WTC11 (cell line): Measurements from ENCODE around the gene INAFM2. TPM values are rescaled to one million over a fixed set of nuclear protein-coding genes. Genes with fewer than 3 reads are reported as not detected.

ENCODE experiments used
- ATAC-seq: fragments of 200-7000 bp; cut with Tn5 transposase; 2 replicates; pipeline ENCODE4 v1.10.0; 2021; ENCODE audit warnings: mild to moderate bottlenecking, moderate library complexity
- CTCF ChIA-PET: fragments of 300-600 bp; sonication (Branson Sonifier 250); formaldehyde crosslinking; loops from one replicate; lab custom pipeline; 2021; ENCODE audit warnings: antibody characterized with exemption; lab: Charles Lee
- POLR2A ChIA-PET: fragments of 350-600 bp; sonication (Branson Sonifier 250); formaldehyde crosslinking; loops from one replicate; lab custom pipeline; 2021; ENCODE audit warnings: antibody characterized with exemption; lab: Charles Lee
- DNase-seq: peaks from one replicate; pipeline ENCODE4 v3.0.0; 2021; ENCODE audit warnings: low spot score
- H3K27ac Mint-ChIP-seq: 2 replicates; pipeline ENCODE4 v1.8.0; 2021; ENCODE audit warnings: mixed read lengths
- H3K27me3 Mint-ChIP-seq: 2 replicates; pipeline ENCODE4 v1.8.0; 2021; ENCODE audit warnings: low read depth, mild to moderate bottlenecking, moderate library complexity, mixed read lengths
- H3K36me3 Mint-ChIP-seq: 2 replicates; pipeline ENCODE4 v1.8.0; 2021; ENCODE audit warnings: mixed read lengths
- H3K4me1 Mint-ChIP-seq: 2 replicates; pipeline ENCODE4 v1.8.0; 2022; ENCODE audit warnings: mixed read lengths
- H3K4me3 Mint-ChIP-seq: 2 replicates; pipeline ENCODE4 v1.8.0; 2021; ENCODE audit warnings: mild to moderate bottlenecking, moderate library complexity, mixed read lengths
- H3K9me3 Mint-ChIP-seq: 2 replicates; pipeline ENCODE4 v1.8.0; 2021; ENCODE audit warnings: mixed read lengths
- EMX1 ChIP-seq: fragments of 250-450 bp; sonication (Bioruptor Pico); IDR thresholded peaks from 2 replicates; pipeline ENCODE4 v1.8.0; 2021; ENCODE audit warnings: mild to moderate bottlenecking
- FOXJ3 ChIP-seq: sonication (generic); formaldehyde crosslinking; IDR thresholded peaks from 2 replicates; pipeline ENCODE4 v1.9.0; 2021; ENCODE audit warnings: missing genetic modification reagents, mild to moderate bottlenecking, borderline replicate concordance
- GRHL2 ChIP-seq: fragments of 250-450 bp; sonication (Bioruptor Pico); IDR thresholded peaks from 2 replicates; pipeline ENCODE4 v1.8.0; 2022; ENCODE audit warnings: mild to moderate bottlenecking, moderate library complexity; ENCODE audit not compliant: insufficient replicate concordance, severe bottlenecking
- KAT7 ChIP-seq: sonication (generic); formaldehyde crosslinking; IDR thresholded peaks from 2 replicates; pipeline ENCODE4 v1.8.1; 2023; ENCODE audit warnings: missing genetic modification reagents, mild to moderate bottlenecking, borderline replicate concordance
- NFATC4 ChIP-seq: fragments of 250-450 bp; sonication (Bioruptor Pico); IDR thresholded peaks from 2 replicates; pipeline ENCODE4 v1.9.0; 2021; ENCODE audit warnings: mild to moderate bottlenecking
- NFYB ChIP-seq: sonication (generic); formaldehyde crosslinking; conservative IDR thresholded peaks from 2 replicates; pipeline ENCODE4 v1.8.0; 2022; ENCODE audit warnings: low read depth, missing genetic modification reagents
- TEAD4 ChIP-seq: sonication (generic); formaldehyde crosslinking; IDR thresholded peaks from 2 replicates; pipeline ENCODE4 v1.8.0; 2022; ENCODE audit warnings: mild to moderate bottlenecking, missing genetic modification reagents
- total RNA-seq: library from RNA; stranded (reverse); gene quantifications from 3 replicates; pipeline ENCODE4 v1.2.3, GENCODE V29; 2021
- TF ChIP-seq, protein P1 (sequence below): sonication (generic); formaldehyde crosslinking; IDR thresholded peaks from 2 replicates; pipeline ENCODE4 v1.8.1; 2023; ENCODE audit warnings: mild to moderate bottlenecking, missing genetic modification reagents
- TF ChIP-seq, protein P2 (sequence below): sonication (generic); formaldehyde crosslinking; IDR thresholded peaks from 2 replicates; pipeline ENCODE4 v1.8.0; 2022; ENCODE audit warnings: missing genetic modification reagents
- TF ChIP-seq, protein P3 (sequence below): fragments of 250-450 bp; sonication (Bioruptor Pico); IDR thresholded peaks from 2 replicates; pipeline ENCODE4 v1.9.0; 2021; ENCODE audit warnings: mild to moderate bottlenecking, borderline replicate concordance
- TF ChIP-seq, protein P4 (sequence below): sonication (generic); formaldehyde crosslinking; IDR thresholded peaks from 2 replicates; pipeline ENCODE4 v1.8.1; 2023; ENCODE audit warnings: mild to moderate bottlenecking, missing genetic modification reagents, moderate library complexity
- TF ChIP-seq, protein P5 (sequence below): fragments of 250-450 bp; sonication (Bioruptor Pico); IDR thresholded peaks from 2 replicates; pipeline ENCODE4 v2.1.2; 2022; ENCODE audit warnings: mild to moderate bottlenecking, moderate library complexity
- TF ChIP-seq, protein P6 (sequence below): fragments of 200-600 bp; IDR thresholded peaks from 2 replicates; pipeline ENCODE4 v1.8.0; 2022; ENCODE audit warnings: antibody characterized with exemption
- TF ChIP-seq, protein P7 (sequence below): fragments of 250-450 bp; sonication (Bioruptor Pico); IDR thresholded peaks from 2 replicates; pipeline ENCODE4 v1.8.0; 2021; ENCODE audit warnings: mild to moderate bottlenecking
- TF ChIP-seq, protein P8 (sequence below): sonication (generic); formaldehyde crosslinking; IDR thresholded peaks from 2 replicates; pipeline ENCODE4 v1.8.1; 2023; ENCODE audit warnings: mild to moderate bottlenecking, missing genetic modification reagents, borderline replicate concordance

INAFM2 gene
- total RNA-seq, 1 experiment from 2014 or later: 34.2 TPM

DNA sequence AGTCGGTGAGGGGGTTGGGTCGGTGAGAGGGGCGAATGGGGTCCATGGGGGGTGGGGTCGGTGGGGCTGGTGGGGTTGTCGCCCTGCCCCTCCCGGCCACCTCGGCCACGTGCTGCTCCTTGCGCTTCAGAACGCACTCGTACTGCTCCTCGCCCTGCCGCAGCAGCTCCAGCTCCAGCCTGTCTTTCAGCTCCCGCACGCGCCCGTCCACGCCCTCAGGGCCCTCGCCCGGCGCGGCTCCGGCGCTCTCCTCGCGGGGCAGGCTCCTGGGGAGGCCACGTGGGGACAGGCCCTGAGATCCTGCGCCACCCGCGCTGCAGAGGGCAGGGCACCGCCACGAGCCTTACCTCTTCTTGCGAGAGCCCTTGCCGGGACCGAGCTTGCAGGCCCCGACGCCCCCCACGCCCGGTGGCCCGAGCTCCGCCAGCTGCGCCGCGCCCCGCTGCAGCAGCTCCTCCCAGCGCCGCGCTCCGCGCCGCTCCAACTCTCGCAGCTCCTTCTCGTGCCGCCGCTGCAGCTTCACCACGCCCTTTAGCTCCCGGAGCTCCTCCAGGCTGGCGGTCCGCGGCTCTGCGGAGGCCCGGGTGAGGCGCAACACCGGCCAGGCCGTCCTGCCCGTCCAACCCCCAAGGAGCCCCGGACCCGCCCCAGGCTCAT is 32.4 kb upstream of the INAFM2 start (continued):
- no peak for TF ChIP-seq TEAD4 (CRISPR knock-in tag)
- TF ChIP-seq, protein P1, sequence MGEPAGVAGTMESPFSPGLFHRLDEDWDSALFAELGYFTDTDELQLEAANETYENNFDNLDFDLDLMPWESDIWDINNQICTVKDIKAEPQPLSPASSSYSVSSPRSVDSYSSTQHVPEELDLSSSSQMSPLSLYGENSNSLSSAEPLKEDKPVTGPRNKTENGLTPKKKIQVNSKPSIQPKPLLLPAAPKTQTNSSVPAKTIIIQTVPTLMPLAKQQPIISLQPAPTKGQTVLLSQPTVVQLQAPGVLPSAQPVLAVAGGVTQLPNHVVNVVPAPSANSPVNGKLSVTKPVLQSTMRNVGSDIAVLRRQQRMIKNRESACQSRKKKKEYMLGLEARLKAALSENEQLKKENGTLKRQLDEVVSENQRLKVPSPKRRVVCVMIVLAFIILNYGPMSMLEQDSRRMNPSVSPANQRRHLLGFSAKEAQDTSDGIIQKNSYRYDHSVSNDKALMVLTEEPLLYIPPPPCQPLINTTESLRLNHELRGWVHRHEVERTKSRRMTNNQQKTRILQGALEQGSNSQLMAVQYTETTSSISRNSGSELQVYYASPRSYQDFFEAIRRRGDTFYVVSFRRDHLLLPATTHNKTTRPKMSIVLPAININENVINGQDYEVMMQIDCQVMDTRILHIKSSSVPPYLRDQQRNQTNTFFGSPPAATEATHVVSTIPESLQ (CRISPR knock-in tag): no peak
- no peak for TF ChIP-seq NFATC4 (CRISPR knock-in tag)
- TF ChIP-seq, protein P2, sequence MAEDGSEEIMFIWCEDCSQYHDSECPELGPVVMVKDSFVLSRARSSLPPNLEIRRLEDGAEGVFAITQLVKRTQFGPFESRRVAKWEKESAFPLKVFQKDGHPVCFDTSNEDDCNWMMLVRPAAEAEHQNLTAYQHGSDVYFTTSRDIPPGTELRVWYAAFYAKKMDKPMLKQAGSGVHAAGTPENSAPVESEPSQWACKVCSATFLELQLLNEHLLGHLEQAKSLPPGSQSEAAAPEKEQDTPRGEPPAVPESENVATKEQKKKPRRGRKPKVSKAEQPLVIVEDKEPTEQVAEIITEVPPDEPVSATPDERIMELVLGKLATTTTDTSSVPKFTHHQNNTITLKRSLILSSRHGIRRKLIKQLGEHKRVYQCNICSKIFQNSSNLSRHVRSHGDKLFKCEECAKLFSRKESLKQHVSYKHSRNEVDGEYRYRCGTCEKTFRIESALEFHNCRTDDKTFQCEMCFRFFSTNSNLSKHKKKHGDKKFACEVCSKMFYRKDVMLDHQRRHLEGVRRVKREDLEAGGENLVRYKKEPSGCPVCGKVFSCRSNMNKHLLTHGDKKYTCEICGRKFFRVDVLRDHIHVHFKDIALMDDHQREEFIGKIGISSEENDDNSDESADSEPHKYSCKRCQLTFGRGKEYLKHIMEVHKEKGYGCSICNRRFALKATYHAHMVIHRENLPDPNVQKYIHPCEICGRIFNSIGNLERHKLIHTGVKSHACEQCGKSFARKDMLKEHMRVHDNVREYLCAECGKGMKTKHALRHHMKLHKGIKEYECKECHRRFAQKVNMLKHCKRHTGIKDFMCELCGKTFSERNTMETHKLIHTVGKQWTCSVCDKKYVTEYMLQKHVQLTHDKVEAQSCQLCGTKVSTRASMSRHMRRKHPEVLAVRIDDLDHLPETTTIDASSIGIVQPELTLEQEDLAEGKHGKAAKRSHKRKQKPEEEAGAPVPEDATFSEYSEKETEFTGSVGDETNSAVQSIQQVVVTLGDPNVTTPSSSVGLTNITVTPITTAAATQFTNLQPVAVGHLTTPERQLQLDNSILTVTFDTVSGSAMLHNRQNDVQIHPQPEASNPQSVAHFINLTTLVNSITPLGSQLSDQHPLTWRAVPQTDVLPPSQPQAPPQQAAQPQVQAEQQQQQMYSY: no peak
- no peak for TF ChIP-seq EMX1 (CRISPR knock-in tag)
- TF ChIP-seq, protein P3, sequence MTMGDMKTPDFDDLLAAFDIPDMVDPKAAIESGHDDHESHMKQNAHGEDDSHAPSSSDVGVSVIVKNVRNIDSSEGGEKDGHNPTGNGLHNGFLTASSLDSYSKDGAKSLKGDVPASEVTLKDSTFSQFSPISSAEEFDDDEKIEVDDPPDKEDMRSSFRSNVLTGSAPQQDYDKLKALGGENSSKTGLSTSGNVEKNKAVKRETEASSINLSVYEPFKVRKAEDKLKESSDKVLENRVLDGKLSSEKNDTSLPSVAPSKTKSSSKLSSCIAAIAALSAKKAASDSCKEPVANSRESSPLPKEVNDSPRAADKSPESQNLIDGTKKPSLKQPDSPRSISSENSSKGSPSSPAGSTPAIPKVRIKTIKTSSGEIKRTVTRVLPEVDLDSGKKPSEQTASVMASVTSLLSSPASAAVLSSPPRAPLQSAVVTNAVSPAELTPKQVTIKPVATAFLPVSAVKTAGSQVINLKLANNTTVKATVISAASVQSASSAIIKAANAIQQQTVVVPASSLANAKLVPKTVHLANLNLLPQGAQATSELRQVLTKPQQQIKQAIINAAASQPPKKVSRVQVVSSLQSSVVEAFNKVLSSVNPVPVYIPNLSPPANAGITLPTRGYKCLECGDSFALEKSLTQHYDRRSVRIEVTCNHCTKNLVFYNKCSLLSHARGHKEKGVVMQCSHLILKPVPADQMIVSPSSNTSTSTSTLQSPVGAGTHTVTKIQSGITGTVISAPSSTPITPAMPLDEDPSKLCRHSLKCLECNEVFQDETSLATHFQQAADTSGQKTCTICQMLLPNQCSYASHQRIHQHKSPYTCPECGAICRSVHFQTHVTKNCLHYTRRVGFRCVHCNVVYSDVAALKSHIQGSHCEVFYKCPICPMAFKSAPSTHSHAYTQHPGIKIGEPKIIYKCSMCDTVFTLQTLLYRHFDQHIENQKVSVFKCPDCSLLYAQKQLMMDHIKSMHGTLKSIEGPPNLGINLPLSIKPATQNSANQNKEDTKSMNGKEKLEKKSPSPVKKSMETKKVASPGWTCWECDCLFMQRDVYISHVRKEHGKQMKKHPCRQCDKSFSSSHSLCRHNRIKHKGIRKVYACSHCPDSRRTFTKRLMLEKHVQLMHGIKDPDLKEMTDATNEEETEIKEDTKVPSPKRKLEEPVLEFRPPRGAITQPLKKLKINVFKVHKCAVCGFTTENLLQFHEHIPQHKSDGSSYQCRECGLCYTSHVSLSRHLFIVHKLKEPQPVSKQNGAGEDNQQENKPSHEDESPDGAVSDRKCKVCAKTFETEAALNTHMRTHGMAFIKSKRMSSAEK (CRISPR knock-in tag): no peak

DNA sequence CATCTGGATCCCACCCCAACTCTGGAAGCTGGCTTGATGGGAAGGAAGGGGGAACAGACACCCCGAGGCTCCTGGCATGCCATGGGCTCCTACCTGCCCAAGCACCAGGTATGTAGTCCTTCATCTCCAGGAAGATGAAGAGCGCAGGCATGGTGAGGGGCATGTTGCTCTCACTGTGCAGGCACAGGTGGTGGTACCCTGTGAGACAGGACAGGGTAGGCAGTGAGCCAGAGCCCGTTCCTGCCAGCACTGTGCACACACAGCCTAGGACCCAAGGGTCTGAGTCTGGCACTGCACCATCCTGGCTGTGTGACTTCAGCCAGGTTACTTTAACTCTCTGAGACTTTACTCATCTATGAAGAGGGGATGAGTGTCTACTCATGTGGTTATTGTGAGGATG is 31.2 kb upstream of the INAFM2 start:
- Mint-ChIP-seq H3K4me1 (peaks cover 27% of the 10 kb centered on the region), H3K9me3 (no peaks in the 10 kb centered on the region), H3K36me3 (no peaks in the 10 kb centered on the region), H3K27me3 (peaks cover 42% of the 10 kb centered on the region), H3K27ac (no peak overlapping the region), H3K4me3 (no peak overlapping the region)
- ChIA-PET POLR2A (interaction anchor here (1.4 kb wide), 1 partner anchor 131 kb away, joined by 4 read pairs; the partner anchor contains the start of gene BUB1B), CTCF (interaction anchor here (1.6 to 13.0 kb wide), 7 partner anchors 9 to 53 kb away, joined by 6 to 341 read pairs (median 15); partner anchors contain the start of genes ANKRD63 and PLCB2)
- ATAC-seq (no peak), DNase-seq (no peak)
- TF ChIP-seq KAT7 (CRISPR knock-in tag) (no peak), GRHL2 (CRISPR knock-in tag) (no peak), NFYB (CRISPR knock-in tag) (no peak), FOXJ3 (CRISPR knock-in tag) (no peak)
- TF ChIP-seq, protein P4, sequence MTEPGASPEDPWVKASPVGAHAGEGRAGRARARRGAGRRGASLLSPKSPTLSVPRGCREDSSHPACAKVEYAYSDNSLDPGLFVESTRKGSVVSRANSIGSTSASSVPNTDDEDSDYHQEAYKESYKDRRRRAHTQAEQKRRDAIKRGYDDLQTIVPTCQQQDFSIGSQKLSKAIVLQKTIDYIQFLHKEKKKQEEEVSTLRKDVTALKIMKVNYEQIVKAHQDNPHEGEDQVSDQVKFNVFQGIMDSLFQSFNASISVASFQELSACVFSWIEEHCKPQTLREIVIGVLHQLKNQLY (CRISPR knock-in tag): no peak
- TF ChIP-seq, protein P5, sequence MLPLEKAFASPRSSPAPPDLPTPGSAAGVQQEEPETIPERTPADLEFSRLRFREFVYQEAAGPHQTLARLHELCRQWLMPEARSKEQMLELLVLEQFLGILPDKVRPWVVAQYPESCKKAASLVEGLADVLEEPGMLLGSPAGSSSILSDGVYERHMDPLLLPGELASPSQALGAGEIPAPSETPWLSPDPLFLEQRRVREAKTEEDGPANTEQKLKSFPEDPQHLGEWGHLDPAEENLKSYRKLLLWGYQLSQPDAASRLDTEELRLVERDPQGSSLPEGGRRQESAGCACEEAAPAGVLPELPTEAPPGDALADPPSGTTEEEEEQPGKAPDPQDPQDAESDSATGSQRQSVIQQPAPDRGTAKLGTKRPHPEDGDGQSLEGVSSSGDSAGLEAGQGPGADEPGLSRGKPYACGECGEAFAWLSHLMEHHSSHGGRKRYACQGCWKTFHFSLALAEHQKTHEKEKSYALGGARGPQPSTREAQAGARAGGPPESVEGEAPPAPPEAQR (CRISPR knock-in tag): no peak
- TF ChIP-seq, protein P6, sequence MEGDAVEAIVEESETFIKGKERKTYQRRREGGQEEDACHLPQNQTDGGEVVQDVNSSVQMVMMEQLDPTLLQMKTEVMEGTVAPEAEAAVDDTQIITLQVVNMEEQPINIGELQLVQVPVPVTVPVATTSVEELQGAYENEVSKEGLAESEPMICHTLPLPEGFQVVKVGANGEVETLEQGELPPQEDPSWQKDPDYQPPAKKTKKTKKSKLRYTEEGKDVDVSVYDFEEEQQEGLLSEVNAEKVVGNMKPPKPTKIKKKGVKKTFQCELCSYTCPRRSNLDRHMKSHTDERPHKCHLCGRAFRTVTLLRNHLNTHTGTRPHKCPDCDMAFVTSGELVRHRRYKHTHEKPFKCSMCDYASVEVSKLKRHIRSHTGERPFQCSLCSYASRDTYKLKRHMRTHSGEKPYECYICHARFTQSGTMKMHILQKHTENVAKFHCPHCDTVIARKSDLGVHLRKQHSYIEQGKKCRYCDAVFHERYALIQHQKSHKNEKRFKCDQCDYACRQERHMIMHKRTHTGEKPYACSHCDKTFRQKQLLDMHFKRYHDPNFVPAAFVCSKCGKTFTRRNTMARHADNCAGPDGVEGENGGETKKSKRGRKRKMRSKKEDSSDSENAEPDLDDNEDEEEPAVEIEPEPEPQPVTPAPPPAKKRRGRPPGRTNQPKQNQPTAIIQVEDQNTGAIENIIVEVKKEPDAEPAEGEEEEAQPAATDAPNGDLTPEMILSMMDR: no peak
- TF ChIP-seq, protein P7, sequence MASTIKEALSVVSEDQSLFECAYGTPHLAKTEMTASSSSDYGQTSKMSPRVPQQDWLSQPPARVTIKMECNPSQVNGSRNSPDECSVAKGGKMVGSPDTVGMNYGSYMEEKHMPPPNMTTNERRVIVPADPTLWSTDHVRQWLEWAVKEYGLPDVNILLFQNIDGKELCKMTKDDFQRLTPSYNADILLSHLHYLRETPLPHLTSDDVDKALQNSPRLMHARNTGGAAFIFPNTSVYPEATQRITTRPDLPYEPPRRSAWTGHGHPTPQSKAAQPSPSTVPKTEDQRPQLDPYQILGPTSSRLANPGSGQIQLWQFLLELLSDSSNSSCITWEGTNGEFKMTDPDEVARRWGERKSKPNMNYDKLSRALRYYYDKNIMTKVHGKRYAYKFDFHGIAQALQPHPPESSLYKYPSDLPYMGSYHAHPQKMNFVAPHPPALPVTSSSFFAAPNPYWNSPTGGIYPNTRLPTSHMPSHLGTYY (CRISPR knock-in tag): no peak
- TF ChIP-seq, protein P8, sequence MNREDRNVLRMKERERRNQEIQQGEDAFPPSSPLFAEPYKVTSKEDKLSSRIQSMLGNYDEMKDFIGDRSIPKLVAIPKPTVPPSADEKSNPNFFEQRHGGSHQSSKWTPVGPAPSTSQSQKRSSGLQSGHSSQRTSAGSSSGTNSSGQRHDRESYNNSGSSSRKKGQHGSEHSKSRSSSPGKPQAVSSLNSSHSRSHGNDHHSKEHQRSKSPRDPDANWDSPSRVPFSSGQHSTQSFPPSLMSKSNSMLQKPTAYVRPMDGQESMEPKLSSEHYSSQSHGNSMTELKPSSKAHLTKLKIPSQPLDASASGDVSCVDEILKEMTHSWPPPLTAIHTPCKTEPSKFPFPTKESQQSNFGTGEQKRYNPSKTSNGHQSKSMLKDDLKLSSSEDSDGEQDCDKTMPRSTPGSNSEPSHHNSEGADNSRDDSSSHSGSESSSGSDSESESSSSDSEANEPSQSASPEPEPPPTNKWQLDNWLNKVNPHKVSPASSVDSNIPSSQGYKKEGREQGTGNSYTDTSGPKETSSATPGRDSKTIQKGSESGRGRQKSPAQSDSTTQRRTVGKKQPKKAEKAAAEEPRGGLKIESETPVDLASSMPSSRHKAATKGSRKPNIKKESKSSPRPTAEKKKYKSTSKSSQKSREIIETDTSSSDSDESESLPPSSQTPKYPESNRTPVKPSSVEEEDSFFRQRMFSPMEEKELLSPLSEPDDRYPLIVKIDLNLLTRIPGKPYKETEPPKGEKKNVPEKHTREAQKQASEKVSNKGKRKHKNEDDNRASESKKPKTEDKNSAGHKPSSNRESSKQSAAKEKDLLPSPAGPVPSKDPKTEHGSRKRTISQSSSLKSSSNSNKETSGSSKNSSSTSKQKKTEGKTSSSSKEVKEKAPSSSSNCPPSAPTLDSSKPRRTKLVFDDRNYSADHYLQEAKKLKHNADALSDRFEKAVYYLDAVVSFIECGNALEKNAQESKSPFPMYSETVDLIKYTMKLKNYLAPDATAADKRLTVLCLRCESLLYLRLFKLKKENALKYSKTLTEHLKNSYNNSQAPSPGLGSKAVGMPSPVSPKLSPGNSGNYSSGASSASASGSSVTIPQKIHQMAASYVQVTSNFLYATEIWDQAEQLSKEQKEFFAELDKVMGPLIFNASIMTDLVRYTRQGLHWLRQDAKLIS: no peak
